ENCODE measurements around the gene MRPL42.

GRCh38 chr12:93443576-93443975 lies 23.7 kb upstream of the MRPL42 start:
- TF ChIP-seq CTCF (IDR thresholded peaks at IDR 0.05) (no peak), POLR2A (IDR thresholded peaks at IDR 0.05) (no peak)

All from vagina (tissue), 2 donors.